Natural killer cell (primary cell): ENCODE data around the gene BRME1. TPM values are rescaled to one million over a fixed set of nuclear protein-coding genes. Genes with fewer than 3 reads are reported as not detected.

Source experiments
- ATAC-seq, 3 donors: fragments of 150-1000 bp in 2 of 3; fragments of 200-7000 bp in 1 of 3; cut with Tn5 transposase; 1 replicate in 1 of 3; 2 replicates in 2 of 3; pipeline ENCODE4 v1.10.0; 2021; ENCODE audit warnings: mild to moderate bottlenecking in 2 of 3, moderate library complexity in 2 of 3
- DNase-seq, 2 donors: peaks; one replicate each; pipeline versions ENCODE4 v3.0.0 to v3.0.0-alpha.2; 2013 to 2021; ENCODE audit warnings: mixed read lengths in 1 of 2
- H3K27ac ChIP-seq: one replicate; pipeline ENCODE4 v1.5.1; 2013; ENCODE audit warnings: mild to moderate bottlenecking, low read length
- H3K27me3 ChIP-seq: one replicate; pipeline ENCODE4 v1.6.1; 2013; ENCODE audit warnings: low read length; ENCODE audit not compliant: control insufficient read depth, insufficient read depth
- H3K36me3 ChIP-seq: one replicate; pipeline ENCODE4 v1.6.1; 2013; ENCODE audit warnings: low read length; ENCODE audit not compliant: control insufficient read depth, insufficient read depth
- H3K4me1 ChIP-seq: one replicate; pipeline ENCODE4 v1.6.1; 2013; ENCODE audit warnings: low read length; ENCODE audit not compliant: control insufficient read depth, insufficient read depth
- H3K4me3 ChIP-seq: one replicate; pipeline ENCODE4 v1.5.1; 2013; ENCODE audit warnings: low read length
- H3K9me3 ChIP-seq: one replicate; pipeline ENCODE4 v1.6.1; 2013; ENCODE audit warnings: low read length; ENCODE audit not compliant: control insufficient read depth, insufficient read depth
- H3K27ac Mint-ChIP-seq, 2 donors: one replicate each; pipeline ENCODE4 v1.8.0; 2022; ENCODE audit warnings: mild to moderate bottlenecking in 2 of 2, mixed read lengths in 2 of 2, moderate library complexity in 1 of 2
- H3K27me3 Mint-ChIP-seq, 2 donors: one replicate each; pipeline ENCODE4 v1.8.0; 2022; ENCODE audit warnings: low read depth in 2 of 2, mixed read lengths in 2 of 2
- H3K36me3 Mint-ChIP-seq: one replicate; pipeline ENCODE4 v1.8.0; 2022; ENCODE audit warnings: mixed read lengths
- H3K4me1 Mint-ChIP-seq, 2 donors: one replicate each; pipeline ENCODE4 v1.8.0; 2022; ENCODE audit warnings: mixed read lengths in 2 of 2
- H3K4me3 Mint-ChIP-seq: one replicate; pipeline ENCODE4 v1.8.0; 2022; ENCODE audit warnings: mild to moderate bottlenecking, moderate library complexity, mixed read lengths
- H3K9me3 Mint-ChIP-seq, 2 donors: one replicate each; pipeline ENCODE4 v1.8.0; 2022; ENCODE audit warnings: mixed read lengths in 2 of 2
- WGBS: methylation state at CpG from one replicate; pipeline ENCODE4 v1.1.7; 2013; ENCODE audit warnings: missing lambda C conversion rate; ENCODE audit not compliant: insufficient coverage; 5-methylcytosine and 5-hydroxymethylcytosine counted together
- intact Hi-C: fragments of 100-400 bp; cut with micrococcal nuclease; formaldehyde crosslinking; loops from one replicate; pipeline ENCODE4 v1.14.2; 2022
- total RNA-seq, 4 donors: library from RNA; stranded (reverse); fragments of 120-200 nt in 1 of 4; gene quantifications; one replicate each; pipeline versions ENCODE4 v1.2.3 to v1.2.4, GENCODE V29; 2013 to 2022
- TF ChIP-seq, protein P1 (sequence below): fragments of 200-600 bp; IDR thresholded peaks from one replicate; pipeline ENCODE4 v1.8.0; 2022; ENCODE audit warnings: antibody characterized with exemption

BRME1 gene
- total RNA-seq, 3 donors from 2014 or later (not counting 1 experiment from before 2014, with no cell fraction given), result 3.8 to 7.7 (median 4.0) TPM

DNA sequence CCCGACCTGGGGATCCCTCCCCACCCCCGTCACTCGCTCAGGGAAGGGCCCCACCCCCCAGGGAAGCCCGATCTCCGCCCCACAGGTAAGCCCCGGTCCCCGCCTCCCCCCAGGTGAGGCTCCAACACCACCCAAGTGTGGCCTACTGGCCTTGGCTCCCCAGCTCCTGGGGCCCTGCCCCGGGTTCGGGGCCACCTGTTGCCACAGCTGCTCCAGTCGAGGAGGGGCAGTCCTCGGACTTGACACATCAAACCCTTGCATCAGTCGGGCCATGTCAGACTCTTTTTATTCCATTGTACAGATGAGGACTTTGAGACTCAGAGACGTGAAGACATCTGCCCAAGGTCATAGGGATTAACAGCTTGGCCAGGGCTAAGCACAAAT, 596 bp upstream of the BRME1 start:
- peak overlapping the region; percentile 51 for H3K27ac ChIP-seq
- peak overlapping the region; percentile 79 for H3K4me3 ChIP-seq
- no peaks in the 10 kb centered on the region for H3K9me3 ChIP-seq
- Mint-ChIP-seq H3K4me3 (peak overlapping the region; percentile 87), H3K27me3 (no peaks in the 10 kb centered on the region), H3K4me1 (peaks cover 13 to 15% of the 10 kb centered on the region in 2 donors), H3K9me3 (no peaks in the 10 kb centered on the region), H3K36me3 (no peaks in the 10 kb centered on the region), H3K27ac (peak overlapping the region; percentile 41 to 95)
- WGBS, result 1% methylated on average over 10 of the region's 13 CpGs
- H3K4me1 ChIP-seq, result peaks cover 23% of the 10 kb centered on the region
- ATAC-seq, result peak in 2 of 3 donors; percentile 6 to 10
- H3K36me3 ChIP-seq, result peaks cover 2% of the 10 kb centered on the region
- TF ChIP-seq, protein P1, sequence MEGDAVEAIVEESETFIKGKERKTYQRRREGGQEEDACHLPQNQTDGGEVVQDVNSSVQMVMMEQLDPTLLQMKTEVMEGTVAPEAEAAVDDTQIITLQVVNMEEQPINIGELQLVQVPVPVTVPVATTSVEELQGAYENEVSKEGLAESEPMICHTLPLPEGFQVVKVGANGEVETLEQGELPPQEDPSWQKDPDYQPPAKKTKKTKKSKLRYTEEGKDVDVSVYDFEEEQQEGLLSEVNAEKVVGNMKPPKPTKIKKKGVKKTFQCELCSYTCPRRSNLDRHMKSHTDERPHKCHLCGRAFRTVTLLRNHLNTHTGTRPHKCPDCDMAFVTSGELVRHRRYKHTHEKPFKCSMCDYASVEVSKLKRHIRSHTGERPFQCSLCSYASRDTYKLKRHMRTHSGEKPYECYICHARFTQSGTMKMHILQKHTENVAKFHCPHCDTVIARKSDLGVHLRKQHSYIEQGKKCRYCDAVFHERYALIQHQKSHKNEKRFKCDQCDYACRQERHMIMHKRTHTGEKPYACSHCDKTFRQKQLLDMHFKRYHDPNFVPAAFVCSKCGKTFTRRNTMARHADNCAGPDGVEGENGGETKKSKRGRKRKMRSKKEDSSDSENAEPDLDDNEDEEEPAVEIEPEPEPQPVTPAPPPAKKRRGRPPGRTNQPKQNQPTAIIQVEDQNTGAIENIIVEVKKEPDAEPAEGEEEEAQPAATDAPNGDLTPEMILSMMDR, result no peak
- H3K27me3 ChIP-seq, result no peaks in the 10 kb centered on the region
- DNase-seq, result peak in 1 of 2 donors; percentile 53
- intact Hi-C loops, result loop anchor here (2.0 kb wide), 1 partner anchor 46 kb away; the partner anchor contains the start of gene DCAF15

DNA sequence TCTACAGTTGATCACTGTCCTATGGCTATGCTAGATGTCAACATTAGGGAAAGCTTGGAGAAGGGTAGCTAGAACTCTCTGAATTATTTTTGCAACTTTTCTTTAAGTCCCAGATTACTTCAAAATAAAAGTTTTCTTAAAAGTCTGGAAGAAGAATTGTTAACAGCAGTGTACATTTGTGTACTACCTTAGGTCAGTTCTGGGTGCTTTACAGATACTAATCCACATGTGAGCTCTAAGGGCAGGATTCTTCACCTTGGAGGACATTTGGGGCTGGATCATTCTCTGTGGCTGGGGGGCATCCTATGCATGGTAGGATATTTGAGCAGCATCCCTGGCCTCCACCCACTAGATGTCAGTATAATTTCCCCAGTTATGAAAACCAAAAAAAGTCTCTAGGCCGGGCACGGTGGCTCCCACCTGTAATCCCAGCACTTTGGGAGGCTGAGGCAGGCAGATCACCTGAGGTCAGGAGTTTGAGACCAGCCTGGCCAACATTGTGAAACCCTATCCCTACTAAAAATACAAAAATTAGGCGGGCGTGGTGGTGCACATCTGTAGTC, 2.8 kb downstream of the BRME1 start:
- WGBS, result 60% methylated on average over 4 of the region's 4 CpGs
- Mint-ChIP-seq H3K4me3 (peak overlapping the region; percentile 25), H3K36me3 (no peaks in the 10 kb centered on the region), H3K9me3 (no peaks in the 10 kb centered on the region), H3K27ac (no peak overlapping the region), H3K27me3 (no peaks in the 10 kb centered on the region), H3K4me1 (peaks cover 13 to 15% of the 10 kb centered on the region in 2 donors)
- Histone ChIP-seq H3K36me3 (no peaks in the 10 kb centered on the region), H3K4me3 (no peak overlapping the region), H3K9me3 (no peaks in the 10 kb centered on the region), H3K27me3 (no peaks in the 10 kb centered on the region), H3K27ac (no peak overlapping the region), H3K4me1 (peaks cover 23% of the 10 kb centered on the region)
- TF ChIP-seq, protein P1, result peak; percentile 25
- ATAC-seq, result no peak
- intact Hi-C loops, result no loop called here
- peak in 1 of 2 donors; percentile 66 for DNase-seq

DNA sequence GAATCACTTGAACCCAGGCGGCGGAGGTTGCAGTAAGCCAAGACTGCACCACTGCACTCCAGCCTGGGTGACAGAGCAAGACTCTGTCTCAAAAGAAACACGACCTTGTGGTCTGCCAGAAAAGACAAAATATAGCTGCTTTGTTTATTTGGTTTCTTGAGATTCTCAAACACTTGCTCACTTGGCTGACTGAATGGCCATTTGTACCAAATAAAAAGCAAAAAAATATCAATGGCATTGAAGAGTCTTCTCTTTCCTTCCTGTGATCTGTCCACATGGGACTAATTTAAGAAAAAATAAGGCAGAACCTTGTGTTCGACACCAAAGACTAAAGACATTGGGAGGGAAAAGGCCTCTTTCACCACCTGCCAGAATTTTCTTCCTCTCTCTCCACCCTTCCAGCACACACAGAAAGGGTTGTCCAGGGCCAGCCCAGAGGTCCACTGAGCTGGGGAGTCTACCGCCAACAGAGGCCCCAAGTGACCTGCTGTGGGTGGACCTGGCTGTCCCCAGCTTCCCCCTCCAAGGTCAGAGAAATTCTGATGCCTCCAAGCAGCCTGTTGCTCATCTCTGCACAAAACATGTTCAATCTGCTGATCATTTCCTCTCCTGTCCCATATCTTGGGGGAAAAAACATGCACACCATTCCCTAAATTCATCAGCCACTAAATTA, 5.9 kb downstream of the BRME1 start:
- no peak for DNase-seq
- ATAC-seq, result no peak
- Mint-ChIP-seq H3K4me1 (no peaks in the 10 kb centered on the region), H3K27ac (no peak overlapping the region), H3K27me3 (no peaks in the 10 kb centered on the region), H3K4me3 (no peak overlapping the region), H3K36me3 (no peaks in the 10 kb centered on the region), H3K9me3 (no peaks in the 10 kb centered on the region)
- Histone ChIP-seq H3K36me3 (no peaks in the 10 kb centered on the region), H3K4me3 (no peak overlapping the region), H3K4me1 (peaks cover 6% of the 10 kb centered on the region), H3K9me3 (no peaks in the 10 kb centered on the region), H3K27ac (no peak overlapping the region), H3K27me3 (no peaks in the 10 kb centered on the region)
- TF ChIP-seq, protein P1, result no peak
- intact Hi-C loops, result no loop called here
- 83% methylated on average over 5 of the region's 5 CpGs for WGBS
